Kidney glomerular epithelial cell (primary cell): Measurements from ENCODE around the gene NTPCR.

Experiments used
- DNase-seq: peaks from one replicate; lab custom pipeline; 2025; lab: John Stamatoyannopoulos, UW

The NTPCR gene

GRCh38 chr1:233010146-233010545 lies 59.7 kb downstream of the NTPCR start:
- DNase-seq, result no peak

GRCh38 chr1:233012021-233012420 lies 61.6 kb downstream of the NTPCR start:
- no peak for DNase-seq

- DNase-seq, result no peak
These were observed 65.6 kb downstream of the NTPCR start for GRCh38 chr1:233015965-233016364.

GRCh38 chr1:233016798-233017197 lies 66.4 kb downstream of the NTPCR start:
- no peak for DNase-seq

GRCh38 chr1:233019083-233019482 lies 68.7 kb downstream of the NTPCR start:
- DNase-seq, result no peak

- no peak for DNase-seq
These were observed 69.4 kb downstream of the NTPCR start for GRCh38 chr1:233019778-233020325.

- no peak for DNase-seq
These were observed 70.0 kb downstream of the NTPCR start for GRCh38 chr1:233020426-233020825.

- DNase-seq, result no peak
These were observed 71.8 kb downstream of the NTPCR start for GRCh38 chr1:233022246-233022645.

GRCh38 chr1:233024199-233024598 lies 73.8 kb downstream of the NTPCR start:
- no peak for DNase-seq

- no peak for DNase-seq
These were observed 74.7 kb downstream of the NTPCR start for GRCh38 chr1:233025157-233025556.

- no peak for DNase-seq
These were observed 75.2 kb downstream of the NTPCR start for GRCh38 chr1:233025567-233025966.

GRCh38 chr1:233027046-233027445 lies 76.6 kb downstream of the NTPCR start:
- DNase-seq, result no peak

GRCh38 chr1:233031521-233031920 lies 81.1 kb downstream of the NTPCR start:
- no peak for DNase-seq

- no peak for DNase-seq
These were observed 82.5 kb downstream of the NTPCR start for GRCh38 chr1:233032916-233033315.

- DNase-seq, result no peak
These were observed 83.0 kb downstream of the NTPCR start for GRCh38 chr1:233033361-233033760.
